Activated T-cell treated with anti-CD3 and anti-CD28 coated beads, Interleukin-2, amount 50 U/mL, for 72 hours (primary cell): ENCODE data around the gene HK2. TPM values are rescaled to one million over a fixed set of nuclear protein-coding genes. Genes with fewer than 3 reads are reported as not detected.

Experiments
- ATAC-seq, 2 donors: fragments of 150-1000 bp; cut with Tn5 transposase; replicated peaks in 1 of 2; 2 replicates each; pipeline ENCODE4 v1.10.0; 2021; ENCODE audit warnings: moderate library complexity in 2 of 2, mild to moderate bottlenecking in 1 of 2
- DNase-seq, 2 donors: peaks; one replicate each; pipeline ENCODE4 v3.0.0; 2021 to 2022; ENCODE audit warnings: mixed read lengths in 1 of 2
- H3K27ac Mint-ChIP-seq: one replicate; pipeline ENCODE4 v1.8.0; 2022; ENCODE audit warnings: mild to moderate bottlenecking, moderate library complexity, mixed read lengths
- H3K27me3 Mint-ChIP-seq: one replicate; pipeline ENCODE4 v1.8.0; 2022; ENCODE audit warnings: low read depth, mixed read lengths
- H3K36me3 Mint-ChIP-seq, 2 donors: one replicate each; pipeline ENCODE4 v1.8.0; 2022; ENCODE audit warnings: mixed read lengths in 2 of 2, mild to moderate bottlenecking in 1 of 2; ENCODE audit not compliant: insufficient read depth in 2 of 2
- H3K4me1 Mint-ChIP-seq: one replicate; pipeline ENCODE4 v1.8.0; 2022; ENCODE audit warnings: low read depth, mixed read lengths
- H3K4me3 Mint-ChIP-seq, 2 donors: one replicate each; pipeline ENCODE4 v1.8.0; 2022; ENCODE audit warnings: mild to moderate bottlenecking in 2 of 2, mixed read lengths in 2 of 2, moderate library complexity in 2 of 2
- H3K9me3 Mint-ChIP-seq, 2 donors: one replicate each; pipeline ENCODE4 v1.8.0; 2022; ENCODE audit warnings: mixed read lengths in 2 of 2
- total RNA-seq, 2 donors: library from RNA; stranded (reverse); gene quantifications; one replicate each; pipeline ENCODE4 v1.2.3, GENCODE V29; 2022

Gene HK2
- total RNA-seq, 2 donors from 2014 or later: 31.2 to 36.4 TPM

DNA sequence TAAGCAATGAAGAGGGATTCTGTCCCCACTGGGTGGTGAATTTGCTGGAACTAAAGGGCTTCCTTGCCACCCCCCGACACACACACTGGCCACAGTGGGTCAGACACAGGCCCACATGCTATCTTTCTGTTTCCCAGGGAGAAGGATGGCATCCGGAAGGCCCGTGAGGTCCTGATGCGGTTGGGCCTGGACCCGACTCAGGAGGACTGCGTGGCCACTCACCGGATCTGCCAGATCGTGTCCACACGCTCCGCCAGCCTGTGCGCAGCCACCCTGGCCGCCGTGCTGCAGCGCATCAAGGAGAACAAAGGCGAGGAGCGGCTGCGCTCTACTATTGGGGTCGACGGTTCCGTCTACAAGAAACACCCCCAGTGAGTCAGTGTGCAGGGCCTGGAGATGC, 44.6 kb downstream of the HK2 start:
- Mint-ChIP-seq H3K4me3 (no peak overlapping the region), H3K9me3 (no peaks in the 10 kb centered on the region), H3K36me3 (peaks cover 12 to 15% of the 10 kb centered on the region in 2 donors), H3K27ac (no peak overlapping the region), H3K4me1 (no peaks in the 10 kb centered on the region), H3K27me3 (no peaks in the 10 kb centered on the region)
- ATAC-seq (no peak), DNase-seq (no peak)

DNA sequence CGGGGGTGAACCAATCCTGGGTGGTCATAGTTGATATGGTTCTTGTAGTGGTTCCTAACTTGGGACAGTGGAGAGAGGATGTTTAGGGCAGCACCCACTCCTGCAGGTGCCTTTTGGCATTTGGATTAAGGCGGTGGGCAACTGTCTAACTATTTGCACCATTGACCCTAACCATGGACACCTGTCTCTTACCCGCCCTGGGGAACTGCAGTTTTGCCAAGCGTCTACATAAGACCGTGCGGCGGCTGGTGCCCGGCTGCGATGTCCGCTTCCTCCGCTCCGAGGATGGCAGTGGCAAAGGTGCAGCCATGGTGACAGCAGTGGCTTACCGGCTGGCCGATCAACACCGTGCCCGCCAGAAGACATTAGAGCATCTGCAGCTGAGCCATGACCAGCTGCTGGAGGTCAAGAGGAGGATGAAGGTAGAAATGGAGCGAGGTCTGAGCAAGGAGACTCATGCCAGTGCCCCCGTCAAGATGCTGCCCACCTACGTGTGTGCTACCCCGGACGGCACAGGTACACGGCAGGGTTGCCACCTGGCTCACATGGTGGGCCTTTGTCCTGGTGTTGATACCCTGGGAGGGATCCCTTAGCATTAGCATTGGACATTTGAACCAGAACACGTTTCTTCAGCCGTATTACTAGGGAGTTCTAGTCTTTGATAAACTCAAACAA, 46.3 kb downstream of the HK2 start:
- H3K36me3 Mint-ChIP-seq: peaks cover 12 to 13% of the 10 kb centered on the region in 2 donors
- DNase-seq (no peak), ATAC-seq (no peak)
- H3K4me1 Mint-ChIP-seq: no peaks in the 10 kb centered on the region
- H3K4me3 Mint-ChIP-seq: no peak overlapping the region
- no peak overlapping the region for H3K27ac Mint-ChIP-seq
- H3K9me3 Mint-ChIP-seq: no peaks in the 10 kb centered on the region
- no peaks in the 10 kb centered on the region for H3K27me3 Mint-ChIP-seq

DNA sequence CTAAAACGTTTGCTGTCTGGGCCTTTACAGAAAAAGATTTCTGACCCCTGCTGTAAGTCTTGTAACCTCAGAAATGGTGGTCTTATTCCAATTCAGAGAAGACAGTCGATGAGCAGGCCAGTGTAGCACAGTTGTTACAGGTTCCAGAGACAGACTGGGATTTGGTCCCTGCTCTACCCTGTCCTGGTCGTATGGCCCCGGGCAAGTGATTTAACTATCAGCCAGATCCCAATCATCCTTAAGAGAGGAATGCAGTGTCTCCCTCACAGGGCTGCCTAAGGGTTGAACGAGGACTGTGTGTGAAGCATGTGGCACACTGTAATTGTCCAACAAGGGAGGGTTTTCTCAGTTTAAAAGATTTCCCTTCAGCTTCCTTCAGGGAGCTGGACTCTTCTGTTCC, 47.2 kb downstream of the HK2 start:
- no peaks in the 10 kb centered on the region for H3K27me3 Mint-ChIP-seq
- peaks cover 9 to 16% of the 10 kb centered on the region in 2 donors for H3K36me3 Mint-ChIP-seq
- H3K9me3 Mint-ChIP-seq: no peaks in the 10 kb centered on the region
- H3K4me3 Mint-ChIP-seq: no peak overlapping the region
- DNase-seq (no peak), ATAC-seq (no peak)
- H3K27ac Mint-ChIP-seq: no peak overlapping the region
- no peaks in the 10 kb centered on the region for H3K4me1 Mint-ChIP-seq

DNA sequence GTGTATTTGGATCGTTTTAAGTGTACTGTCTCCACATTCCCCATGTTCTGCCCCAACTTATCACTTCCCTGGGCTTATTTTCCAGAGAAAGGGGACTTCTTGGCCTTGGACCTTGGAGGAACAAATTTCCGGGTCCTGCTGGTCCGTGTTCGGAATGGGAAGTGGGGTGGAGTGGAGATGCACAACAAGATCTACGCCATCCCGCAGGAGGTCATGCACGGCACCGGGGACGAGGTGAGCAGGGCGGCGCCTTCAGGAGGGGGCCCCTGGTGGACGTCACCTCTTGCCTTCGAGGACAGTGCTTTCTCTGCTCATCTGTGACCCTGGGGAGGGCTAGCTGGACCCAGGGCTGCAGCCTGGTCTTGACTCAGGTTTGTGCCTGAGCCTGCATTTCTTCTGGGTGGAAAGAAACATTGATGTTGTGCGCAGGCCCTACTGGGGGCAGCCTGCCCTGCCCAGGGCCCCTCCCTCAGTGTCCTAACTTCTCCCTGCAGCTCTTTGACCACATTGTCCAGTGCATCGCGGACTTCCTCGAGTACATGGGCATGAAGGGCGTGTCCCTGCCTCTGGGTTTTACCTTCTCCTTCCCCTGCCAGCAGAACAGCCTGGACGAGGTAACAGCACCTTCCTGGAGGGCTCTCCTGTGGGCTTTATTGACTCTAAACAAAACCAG, 47.8 kb downstream of the HK2 start:
- DNase-seq (no peak), ATAC-seq (no peak)
- Mint-ChIP-seq H3K36me3 (peaks cover 9 to 18% of the 10 kb centered on the region in 2 donors), H3K4me1 (no peaks in the 10 kb centered on the region), H3K27me3 (no peaks in the 10 kb centered on the region), H3K27ac (no peak overlapping the region), H3K9me3 (no peaks in the 10 kb centered on the region), H3K4me3 (no peak overlapping the region)

DNA sequence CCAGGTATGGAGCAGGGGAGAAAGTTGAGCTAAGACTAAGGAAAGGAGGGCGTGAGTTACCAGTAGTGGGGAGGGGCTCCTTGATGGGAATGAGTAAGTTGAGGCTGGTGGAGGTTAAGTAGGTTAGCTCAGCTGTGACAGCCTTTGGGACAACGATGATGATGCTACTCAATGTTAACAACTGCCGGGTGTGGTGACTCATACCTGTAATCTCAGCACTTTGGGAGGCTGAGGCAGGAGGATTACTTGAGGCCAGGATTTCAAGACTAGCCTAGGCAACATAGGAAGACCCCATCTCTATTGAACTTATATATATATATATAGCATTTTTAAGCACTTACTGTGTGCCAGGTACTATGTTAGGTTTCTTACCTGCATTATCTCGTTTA, 48.4 kb downstream of the HK2 start:
- Mint-ChIP-seq H3K4me1 (no peaks in the 10 kb centered on the region), H3K36me3 (peaks cover 9 to 18% of the 10 kb centered on the region in 2 donors), H3K27ac (no peak overlapping the region), H3K9me3 (no peaks in the 10 kb centered on the region), H3K27me3 (no peaks in the 10 kb centered on the region), H3K4me3 (no peak overlapping the region)
- ATAC-seq (no peak), DNase-seq (no peak)

DNA sequence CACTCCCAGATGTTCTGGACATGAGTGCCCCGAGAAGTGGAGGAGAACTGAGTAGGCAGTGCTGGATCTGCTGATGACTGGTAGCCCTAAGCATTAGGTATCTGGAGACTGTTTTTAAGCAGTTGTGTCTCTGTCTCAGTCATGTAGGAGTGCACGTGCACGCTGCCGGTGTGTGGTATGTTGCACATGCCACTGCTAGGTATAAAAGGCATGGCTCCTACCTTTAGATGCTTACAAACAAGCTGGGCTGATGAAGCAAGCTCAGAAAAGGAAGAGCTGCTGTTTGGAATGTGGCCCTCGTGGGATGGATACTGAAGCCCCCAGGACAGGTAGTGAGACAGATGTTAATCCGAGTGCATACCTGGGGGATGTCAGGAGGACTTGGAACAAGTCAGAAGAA, 49.1 kb downstream of the HK2 start:
- Mint-ChIP-seq H3K27ac (no peak overlapping the region), H3K27me3 (no peaks in the 10 kb centered on the region), H3K9me3 (no peaks in the 10 kb centered on the region), H3K4me3 (no peak overlapping the region), H3K36me3 (peaks cover 9 to 18% of the 10 kb centered on the region in 2 donors), H3K4me1 (no peaks in the 10 kb centered on the region)
- ATAC-seq: no peak
- no peak for DNase-seq

DNA sequence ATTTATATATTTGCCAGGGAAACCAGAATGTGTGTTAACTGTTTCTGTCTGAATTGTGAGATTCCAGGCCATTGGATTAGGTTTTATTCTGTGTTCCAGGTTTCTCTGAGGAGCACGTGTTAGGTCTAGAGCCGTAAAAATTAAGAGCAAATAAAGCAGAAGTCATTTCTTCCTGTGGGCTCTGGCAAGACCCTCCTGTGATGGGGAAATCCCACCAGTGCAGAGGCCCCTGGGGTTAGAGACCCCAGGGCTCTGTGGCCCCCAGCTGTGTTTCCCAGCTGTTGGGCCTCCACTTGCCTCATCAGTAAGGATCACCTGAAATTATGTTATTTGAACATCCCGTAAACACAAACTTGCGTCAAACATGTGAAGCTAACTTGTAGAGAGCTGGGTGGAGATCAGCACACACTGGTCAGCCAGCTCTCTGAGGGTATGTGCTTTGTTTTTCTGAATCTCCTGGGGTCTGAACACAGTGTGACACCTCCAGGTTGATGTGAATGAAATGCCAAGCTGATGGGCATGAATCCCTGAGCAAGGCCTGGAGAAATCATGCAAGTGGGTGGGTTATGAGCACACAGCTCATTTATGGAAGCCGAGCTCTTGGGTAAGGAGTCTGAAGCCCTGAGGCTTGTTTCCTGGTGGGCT, 50.3 kb downstream of the HK2 start:
- Mint-ChIP-seq H3K27ac (no peak overlapping the region), H3K36me3 (peaks cover 7 to 18% of the 10 kb centered on the region in 2 donors), H3K4me3 (no peak overlapping the region), H3K27me3 (no peaks in the 10 kb centered on the region), H3K4me1 (no peaks in the 10 kb centered on the region), H3K9me3 (no peaks in the 10 kb centered on the region)
- no peak for DNase-seq
- ATAC-seq: no peak

DNA sequence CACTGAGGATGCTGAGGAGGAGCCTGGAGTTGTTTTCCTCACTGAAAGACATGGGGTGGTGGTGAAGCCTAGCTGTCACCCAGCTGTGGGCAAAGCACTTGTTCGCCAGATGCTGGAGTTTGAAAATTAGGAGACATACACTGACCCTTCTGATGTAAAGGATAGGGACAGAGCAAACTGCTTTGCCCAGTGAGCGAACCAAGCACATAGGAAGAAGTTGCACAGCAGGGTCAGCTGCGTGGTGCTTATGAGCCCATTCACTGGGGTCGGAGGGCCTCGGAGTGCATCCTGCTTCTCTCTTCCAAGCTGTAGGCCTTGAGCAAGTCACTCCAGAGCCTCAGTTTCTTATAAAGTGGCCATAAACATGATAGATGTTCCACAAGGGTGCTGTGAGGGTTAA, 50.9 kb downstream of the HK2 start:
- Mint-ChIP-seq H3K27ac (no peak overlapping the region), H3K36me3 (peaks cover 5 to 14% of the 10 kb centered on the region in 2 donors), H3K27me3 (no peaks in the 10 kb centered on the region), H3K9me3 (no peaks in the 10 kb centered on the region), H3K4me3 (no peak overlapping the region), H3K4me1 (no peaks in the 10 kb centered on the region)
- no peak for DNase-seq
- no peak for ATAC-seq

DNA sequence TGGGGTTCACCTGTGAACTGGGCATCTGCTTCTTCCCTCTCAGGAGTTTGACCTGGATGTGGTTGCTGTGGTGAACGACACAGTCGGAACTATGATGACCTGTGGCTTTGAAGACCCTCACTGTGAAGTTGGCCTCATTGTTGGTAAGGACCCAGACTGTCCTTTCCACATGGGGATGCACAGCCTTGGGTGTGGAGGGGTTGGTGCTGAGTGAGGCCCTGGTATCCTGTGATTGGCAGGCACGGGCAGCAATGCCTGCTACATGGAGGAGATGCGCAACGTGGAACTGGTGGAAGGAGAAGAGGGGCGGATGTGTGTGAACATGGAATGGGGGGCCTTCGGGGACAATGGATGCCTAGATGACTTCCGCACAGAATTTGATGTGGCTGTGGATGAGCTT, 52.3 kb downstream of the HK2 start:
- peaks cover 5 to 21% of the 10 kb centered on the region in 2 donors for H3K36me3 Mint-ChIP-seq
- H3K27me3 Mint-ChIP-seq: no peaks in the 10 kb centered on the region
- H3K27ac Mint-ChIP-seq: no peak overlapping the region
- DNase-seq (no peak), ATAC-seq (no peak)
- H3K4me3 Mint-ChIP-seq: no peak overlapping the region
- no peaks in the 10 kb centered on the region for H3K4me1 Mint-ChIP-seq
- H3K9me3 Mint-ChIP-seq: no peaks in the 10 kb centered on the region

DNA sequence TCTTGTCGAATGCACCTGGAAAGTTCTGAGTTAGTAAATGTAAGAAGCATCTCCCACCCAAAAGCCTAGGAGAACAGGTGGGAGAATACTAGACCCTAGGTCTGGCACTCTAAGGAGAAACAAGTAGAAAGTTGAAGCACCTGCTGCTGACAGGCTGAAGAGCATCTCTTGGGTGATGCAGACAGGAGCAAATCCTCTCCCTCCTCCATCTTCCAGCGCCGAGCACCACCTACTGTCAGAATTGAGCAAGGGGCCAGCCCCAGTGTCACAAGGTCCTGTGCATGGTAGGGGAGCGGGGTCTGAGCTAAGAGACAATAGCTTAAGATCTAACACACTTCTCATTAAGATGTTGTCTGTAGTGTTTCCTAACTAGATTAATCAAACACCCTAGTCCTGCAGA, 52.9 kb downstream of the HK2 start:
- Mint-ChIP-seq H3K4me1 (no peaks in the 10 kb centered on the region), H3K27ac (no peak overlapping the region), H3K9me3 (no peaks in the 10 kb centered on the region), H3K36me3 (peaks cover 7 to 21% of the 10 kb centered on the region in 2 donors), H3K27me3 (no peaks in the 10 kb centered on the region), H3K4me3 (no peak overlapping the region)
- ATAC-seq: no peak
- DNase-seq: no peak

DNA sequence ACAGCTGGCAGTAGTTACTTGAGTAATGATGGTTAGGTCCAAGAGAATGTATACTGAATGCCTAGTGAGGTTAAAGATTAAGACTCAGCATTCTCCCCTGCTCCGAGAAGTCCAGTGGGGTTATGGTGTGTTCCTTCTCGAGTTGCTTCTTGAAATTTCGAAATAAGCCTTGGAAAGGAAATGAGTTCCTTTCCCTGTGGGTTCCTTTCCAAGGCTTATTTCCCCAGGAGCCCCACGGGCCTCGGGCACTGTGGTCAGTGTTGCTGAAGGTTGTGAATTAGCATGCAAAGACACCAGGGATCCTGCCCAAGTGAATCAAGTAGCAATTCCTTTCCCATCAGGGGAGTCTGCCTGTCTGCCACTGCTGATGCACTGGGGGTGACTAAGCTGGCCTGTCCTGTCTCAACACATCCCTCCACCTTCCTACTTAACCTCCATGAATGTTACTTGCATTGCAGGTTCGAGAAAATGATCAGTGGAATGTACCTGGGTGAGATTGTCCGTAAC, 53.6 kb downstream of the HK2 start:
- H3K27ac Mint-ChIP-seq: no peak overlapping the region
- ATAC-seq: no peak
- H3K36me3 Mint-ChIP-seq: peaks cover 7 to 21% of the 10 kb centered on the region in 2 donors
- no peaks in the 10 kb centered on the region for H3K4me1 Mint-ChIP-seq
- H3K9me3 Mint-ChIP-seq: no peaks in the 10 kb centered on the region
- H3K4me3 Mint-ChIP-seq: no peak overlapping the region
- no peaks in the 10 kb centered on the region for H3K27me3 Mint-ChIP-seq
- DNase-seq: no peak

DNA sequence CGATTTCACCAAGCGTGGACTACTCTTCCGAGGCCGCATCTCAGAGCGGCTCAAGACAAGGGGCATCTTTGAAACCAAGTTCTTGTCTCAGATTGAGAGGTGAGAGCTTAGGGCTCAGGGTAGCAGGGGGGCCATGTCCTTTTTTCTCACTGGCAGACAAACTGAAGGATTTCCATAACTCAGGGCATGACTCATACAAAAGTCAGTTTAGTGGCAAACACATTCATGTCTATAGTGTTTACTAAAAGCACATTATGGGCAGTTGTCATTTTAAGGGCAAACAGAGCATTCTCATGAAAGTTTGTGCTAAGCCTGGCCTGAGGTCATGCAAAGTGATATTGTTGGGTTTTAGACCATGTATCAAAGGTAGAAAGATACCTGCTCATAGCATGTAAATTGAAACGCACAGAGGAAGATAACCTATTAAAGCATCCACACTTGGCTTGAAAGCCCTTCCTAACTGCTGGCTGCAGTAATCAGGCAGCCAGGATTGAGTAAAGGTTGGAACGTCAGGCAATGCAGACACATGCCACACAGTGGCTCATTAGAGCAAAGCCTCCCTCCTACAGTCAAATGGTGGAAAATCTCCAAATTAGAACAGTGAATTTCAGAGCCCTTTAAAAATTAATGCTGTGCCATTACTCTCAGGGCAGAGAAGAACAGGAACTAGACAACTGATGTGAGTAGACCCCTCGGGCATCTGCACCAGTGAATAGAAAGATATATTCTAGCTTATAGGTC, 54.2 kb downstream of the HK2 start:
- no peaks in the 10 kb centered on the region for H3K4me1 Mint-ChIP-seq
- no peak overlapping the region for H3K4me3 Mint-ChIP-seq
- ATAC-seq: no peak
- peaks cover 5 to 22% of the 10 kb centered on the region in 2 donors for H3K36me3 Mint-ChIP-seq
- H3K27ac Mint-ChIP-seq: no peak overlapping the region
- DNase-seq: no peak
- no peaks in the 10 kb centered on the region for H3K27me3 Mint-ChIP-seq
- no peaks in the 10 kb centered on the region for H3K9me3 Mint-ChIP-seq

DNA sequence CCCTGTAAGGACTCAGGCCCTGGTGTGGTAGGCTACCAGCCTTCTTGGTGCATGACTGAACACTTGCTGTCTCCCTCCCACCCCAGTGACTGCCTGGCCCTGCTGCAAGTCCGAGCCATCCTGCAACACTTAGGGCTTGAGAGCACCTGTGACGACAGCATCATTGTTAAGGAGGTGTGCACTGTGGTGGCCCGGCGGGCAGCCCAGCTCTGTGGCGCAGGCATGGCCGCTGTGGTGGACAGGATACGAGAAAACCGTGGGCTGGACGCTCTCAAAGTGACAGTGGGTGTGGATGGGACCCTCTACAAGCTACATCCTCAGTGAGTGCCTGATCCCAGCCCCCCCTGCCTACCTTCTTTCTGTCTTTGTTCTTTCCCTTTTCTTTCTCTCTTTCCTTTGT, 55.2 kb downstream of the HK2 start:
- ATAC-seq (no peak), DNase-seq (no peak)
- Mint-ChIP-seq H3K4me3 (no peak overlapping the region), H3K36me3 (peaks cover 7 to 19% of the 10 kb centered on the region in 2 donors), H3K27ac (no peak overlapping the region), H3K4me1 (no peaks in the 10 kb centered on the region), H3K9me3 (no peaks in the 10 kb centered on the region), H3K27me3 (no peaks in the 10 kb centered on the region)
